Muscle of leg (tissue), 11 donors: Measurements from ENCODE around the gene KIAA1210. TPM values are rescaled to one million over a fixed set of nuclear protein-coding genes. Genes with fewer than 3 reads are reported as not detected.

Experiments
- DNase-seq: peaks from one replicate; pipeline ENCODE4 v3.0.0; 2013
- H3K27ac ChIP-seq: one replicate; pipeline ENCODE4 v1.5.1; 2013; ENCODE audit warnings: mild to moderate bottlenecking, low read length, control low read depth
- H3K27me3 ChIP-seq: one replicate; pipeline ENCODE4 v1.6.1; 2013; ENCODE audit warnings: low read length; ENCODE audit not compliant: control insufficient read depth, insufficient read depth
- H3K36me3 ChIP-seq: one replicate; pipeline ENCODE4 v1.6.1; 2013; ENCODE audit warnings: low read length; ENCODE audit not compliant: control insufficient read depth, insufficient read depth
- H3K4me1 ChIP-seq: one replicate; pipeline ENCODE4 v1.6.1; 2013; ENCODE audit warnings: low read length; ENCODE audit not compliant: control insufficient read depth, insufficient read depth
- H3K4me3 ChIP-seq: one replicate; pipeline ENCODE4 v1.5.1; 2013; ENCODE audit warnings: low read length, control low read depth
- H3K9me3 ChIP-seq: replicated peaks from 2 replicates; pipeline ENCODE4 v1.6.1; 2013; ENCODE audit warnings: low read depth, low read length; ENCODE audit not compliant: control insufficient read depth
- WGBS: methylation state at CpG from one replicate; pipeline ENCODE4 v1.1.5; 2013; ENCODE audit warnings: missing lambda C conversion rate; ENCODE audit not compliant: insufficient coverage; 5-methylcytosine and 5-hydroxymethylcytosine counted together
- polyA plus RNA-seq, 8 donors: library from polyadenylated mRNA; unstranded; fragments of 120-200 nt; gene quantifications; one replicate each; pipeline versions ENCODE4 v1.2.1 to v1.2.3, GENCODE V29; 2013; ENCODE audit warnings: inconsistent platforms in 1 of 8, low replicate concordance in 1 of 8; ENCODE audit not compliant: insufficient read length in 8 of 8, insufficient read depth in 1 of 8
- total RNA-seq: library from RNA; stranded (reverse); fragments of 120-200 nt; gene quantifications from one replicate; pipeline ENCODE4 v1.2.4, GENCODE V29; 2013

Gene KIAA1210
- total and polyA plus RNA-seq, 9 donors: 0.12 to 0.30 (median 0.18) TPM

DNA sequence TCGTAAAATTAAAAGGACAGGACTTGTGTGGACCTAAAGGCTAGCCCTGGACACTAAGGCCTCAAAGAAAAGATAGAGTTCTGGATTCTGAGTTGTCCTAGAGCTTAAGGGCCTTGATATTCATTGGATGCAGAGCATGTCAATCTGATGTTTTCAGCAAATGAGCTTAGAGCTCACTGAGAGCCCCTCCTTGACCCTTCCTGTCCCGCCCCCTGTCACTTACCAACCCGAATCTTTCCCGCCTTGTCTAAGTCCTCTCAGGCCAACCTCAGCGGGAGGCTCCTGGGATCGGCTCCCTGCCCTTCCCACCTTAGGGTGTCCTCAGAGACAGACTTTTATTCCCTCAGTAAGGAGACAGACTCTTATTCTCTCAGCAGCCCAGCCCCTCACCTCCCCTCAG lies 54.9 kb downstream of the KIAA1210 start, which contains the start of gene CT47C1:
CT47C1 (plus strand) TSS at position 250 of the 400 bp plus-strand sequence. CDS start 233 bp downstream, outside the sequence.
- DNase-seq: no peak
- H3K4me1 ChIP-seq: no peaks in the 10 kb centered on the region
- peaks cover 2% of the 10 kb centered on the region for H3K27me3 ChIP-seq
- H3K27ac ChIP-seq: no peak within 1 kb of the TSS
- H3K4me3 ChIP-seq: no peak within 1 kb of the TSS
- H3K9me3 ChIP-seq: no peaks in the 10 kb centered on the region
- no peaks in the 10 kb centered on the region for H3K36me3 ChIP-seq
- WGBS: 81% methylated on average over 5 of the region's 6 CpGs

DNA sequence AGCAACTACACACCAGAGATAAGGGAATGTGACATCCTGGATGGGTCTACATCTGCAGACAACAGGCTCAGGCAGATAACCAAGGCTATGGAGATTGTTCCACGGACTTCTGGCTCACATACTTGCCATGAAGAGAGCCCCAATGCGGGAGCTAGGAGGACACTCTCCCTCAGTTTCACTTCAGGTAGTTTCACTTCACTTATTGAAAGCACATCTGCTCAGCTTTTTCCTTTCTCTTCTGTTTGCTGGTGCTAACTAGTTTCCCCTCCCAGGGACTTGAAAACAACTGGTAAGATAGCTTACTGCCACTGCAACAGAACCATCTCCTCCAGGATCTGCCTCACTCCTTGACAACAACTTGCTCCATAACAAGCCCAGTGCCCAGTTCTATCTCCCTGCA lies 56.2 kb downstream of the KIAA1210 start:
- no peak overlapping the region for H3K27ac ChIP-seq
- DNase-seq: no peak
- H3K27me3 ChIP-seq: peaks cover 3% of the 10 kb centered on the region
- H3K36me3 ChIP-seq: no peaks in the 10 kb centered on the region
- H3K4me3 ChIP-seq: no peak overlapping the region
- H3K4me1 ChIP-seq: no peaks in the 10 kb centered on the region
- 78% methylated on average over 1 of the region's 2 CpGs for WGBS
- no peaks in the 10 kb centered on the region for H3K9me3 ChIP-seq

GRCh38 chrX:119069762-119070161 lies 57.9 kb downstream of the KIAA1210 start:
- Histone ChIP-seq H3K27ac (no peak overlapping the region), H3K9me3 (no peaks in the 10 kb centered on the region), H3K36me3 (no peaks in the 10 kb centered on the region), H3K4me1 (no peaks in the 10 kb centered on the region), H3K27me3 (peaks cover 3% of the 10 kb centered on the region), H3K4me3 (no peak overlapping the region)
- DNase-seq: no peak
- WGBS: 89% methylated on average over 1 of the region's 1 CpG

DNA sequence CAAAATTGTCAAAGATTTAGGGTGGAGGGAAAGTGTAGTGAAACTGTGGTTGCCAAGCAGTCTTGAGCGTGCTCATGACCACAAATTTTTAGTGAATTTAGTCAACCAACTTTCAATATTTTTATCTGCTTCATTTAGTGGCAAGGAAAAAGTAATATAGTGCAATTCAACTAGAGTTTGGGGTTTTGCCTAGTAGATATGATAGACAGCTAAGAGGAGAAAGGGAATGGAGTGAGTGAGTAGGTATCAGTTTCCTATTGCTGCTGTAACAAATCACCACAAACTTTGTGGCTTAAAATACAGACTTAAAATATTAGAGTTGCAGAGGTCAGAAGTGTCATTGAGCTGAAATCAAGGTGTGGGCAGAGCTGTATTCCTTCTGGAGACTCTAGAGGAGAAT lies 58.5 kb downstream of the KIAA1210 start:
- no CpG with 5 or more reads among the region's 1 CpG for WGBS
- H3K27ac ChIP-seq: no peak overlapping the region
- no peaks in the 10 kb centered on the region for H3K9me3 ChIP-seq
- H3K4me1 ChIP-seq: no peaks in the 10 kb centered on the region
- DNase-seq: no peak
- H3K4me3 ChIP-seq: no peak overlapping the region
- peaks cover 3% of the 10 kb centered on the region for H3K27me3 ChIP-seq
- H3K36me3 ChIP-seq: no peaks in the 10 kb centered on the region

DNA sequence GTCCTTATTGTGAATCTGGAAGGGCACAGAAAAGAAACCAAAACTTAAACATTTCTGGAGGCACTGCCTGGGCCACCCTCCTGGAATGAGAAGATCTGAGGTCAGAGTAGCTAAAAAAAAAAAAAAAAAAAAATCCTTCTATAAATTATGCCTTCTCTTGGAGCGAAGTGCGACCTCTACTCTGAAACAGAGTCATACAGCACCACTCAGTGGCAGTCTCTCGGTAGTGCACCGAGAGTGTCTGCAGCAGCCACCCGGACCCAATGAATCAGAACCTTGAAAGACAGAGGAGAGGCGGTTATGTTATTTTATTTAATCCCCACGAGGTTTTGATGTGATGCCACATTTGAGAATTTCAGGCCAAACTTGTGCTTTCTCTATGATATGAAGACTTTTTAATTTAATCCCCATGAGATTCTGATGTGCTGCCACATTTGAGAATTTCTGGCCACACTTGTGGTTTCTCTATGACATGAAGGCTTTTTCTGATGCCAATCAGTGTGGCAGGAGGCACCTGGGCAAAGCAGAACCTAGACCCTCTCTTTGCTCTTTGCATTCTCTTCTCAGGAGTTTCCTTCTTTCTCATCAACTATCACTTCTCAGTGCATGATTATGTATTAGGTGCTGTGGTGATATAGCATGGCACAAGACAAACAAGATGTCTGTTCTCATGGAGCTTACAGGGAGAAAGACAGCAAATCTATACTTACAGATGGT lies 60.4 kb downstream of the KIAA1210 start:
- Histone ChIP-seq H3K27me3 (peaks cover 4% of the 10 kb centered on the region), H3K9me3 (no peaks in the 10 kb centered on the region), H3K36me3 (no peaks in the 10 kb centered on the region), H3K4me1 (peaks cover 10% of the 10 kb centered on the region), H3K4me3 (no peak overlapping the region), H3K27ac (no peak overlapping the region)
- peak; percentile 58 for DNase-seq
- 8% methylated on average over 2 of the region's 7 CpGs for WGBS

DNA sequence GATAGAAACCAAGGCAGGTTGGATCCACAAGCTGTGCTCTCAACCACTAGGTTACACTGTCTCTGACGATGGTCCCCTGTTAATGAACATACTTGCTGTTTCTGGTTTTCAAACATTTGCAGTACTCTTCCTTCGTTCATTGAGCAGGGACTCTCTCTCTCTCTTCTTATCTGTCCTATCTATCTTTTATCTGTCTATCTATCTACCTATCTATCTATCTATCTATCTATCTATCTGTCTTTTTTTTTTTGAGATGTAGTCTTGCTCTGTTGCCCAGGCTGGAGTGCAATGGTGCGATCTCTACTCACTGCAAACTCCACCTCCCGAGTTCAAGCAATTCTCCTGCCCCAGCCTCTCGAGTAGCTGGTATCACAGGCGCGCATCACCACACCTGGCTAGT lies 64.2 kb downstream of the KIAA1210 start:
- 29% methylated on average over 1 of the region's 7 CpGs for WGBS

GRCh38 chrX:119062750-119063374 lies 64.8 kb downstream of the KIAA1210 start:
- Histone ChIP-seq H3K36me3 (no peaks in the 10 kb centered on the region), H3K4me3 (no peak overlapping the region), H3K27ac (peak overlapping the region; percentile 32), H3K9me3 (no peaks in the 10 kb centered on the region), H3K4me1 (peaks cover 10% of the 10 kb centered on the region), H3K27me3 (peaks cover 4% of the 10 kb centered on the region)
- WGBS: 40% methylated on average over 1 of the region's 6 CpGs
- peak; percentile 17 for DNase-seq

More for the DNA sequence above, 64.2 kb downstream of the KIAA1210 start:
- Histone ChIP-seq H3K4me3 (no peak overlapping the region), H3K27ac (no peak overlapping the region), H3K27me3 (peaks cover 4% of the 10 kb centered on the region), H3K9me3 (no peaks in the 10 kb centered on the region), H3K4me1 (peaks cover 10% of the 10 kb centered on the region), H3K36me3 (no peaks in the 10 kb centered on the region)
- DNase-seq: no peak

- Histone ChIP-seq H3K9me3 (no peaks in the 10 kb centered on the region), H3K27me3 (peaks cover 10% of the 10 kb centered on the region), H3K27ac (no peak overlapping the region), H3K4me3 (no peak overlapping the region), H3K36me3 (no peaks in the 10 kb centered on the region), H3K4me1 (no peaks in the 10 kb centered on the region)
- peak; percentile 21 for DNase-seq
- 56% methylated on average over 2 of the region's 2 CpGs for WGBS
Observed at GRCh38 chrX:119055687-119056086, 71.9 kb downstream of the KIAA1210 start.

GRCh38 chrX:119045884-119046283 lies 81.7 kb downstream of the KIAA1210 start:
- H3K27me3 ChIP-seq: peaks cover 3% of the 10 kb centered on the region
- no peak for DNase-seq
- no peaks in the 10 kb centered on the region for H3K36me3 ChIP-seq
- no peak overlapping the region for H3K4me3 ChIP-seq
- H3K4me1 ChIP-seq: no peaks in the 10 kb centered on the region
- no peak overlapping the region for H3K27ac ChIP-seq
- WGBS: 60% methylated on average over 1 of the region's 2 CpGs
- no peaks in the 10 kb centered on the region for H3K9me3 ChIP-seq

GRCh38 chrX:119042996-119043395 lies 84.6 kb downstream of the KIAA1210 start:
- H3K27me3 ChIP-seq: peaks cover 3% of the 10 kb centered on the region
- no CpG with 5 or more reads among the region's 1 CpG for WGBS
- no peaks in the 10 kb centered on the region for H3K36me3 ChIP-seq
- DNase-seq: no peak
- no peak overlapping the region for H3K27ac ChIP-seq
- no peak overlapping the region for H3K4me3 ChIP-seq
- no peaks in the 10 kb centered on the region for H3K9me3 ChIP-seq
- no peaks in the 10 kb centered on the region for H3K4me1 ChIP-seq
